C4-2B (cell line): ENCODE data around the gene MAGI2.

ENCODE experiments used
- ZFX ChIP-seq: fragments of 450-650 bp; IDR thresholded peaks from 2 replicates; pipeline ENCODE4 v1.6.1; 2017
- TF ChIP-seq, protein P1 (sequence below): fragments of 450-650 bp; conservative IDR thresholded peaks from 2 replicates; pipeline ENCODE4 v1.5.1; 2017; ENCODE audit warnings: mild to moderate bottlenecking

DNA sequence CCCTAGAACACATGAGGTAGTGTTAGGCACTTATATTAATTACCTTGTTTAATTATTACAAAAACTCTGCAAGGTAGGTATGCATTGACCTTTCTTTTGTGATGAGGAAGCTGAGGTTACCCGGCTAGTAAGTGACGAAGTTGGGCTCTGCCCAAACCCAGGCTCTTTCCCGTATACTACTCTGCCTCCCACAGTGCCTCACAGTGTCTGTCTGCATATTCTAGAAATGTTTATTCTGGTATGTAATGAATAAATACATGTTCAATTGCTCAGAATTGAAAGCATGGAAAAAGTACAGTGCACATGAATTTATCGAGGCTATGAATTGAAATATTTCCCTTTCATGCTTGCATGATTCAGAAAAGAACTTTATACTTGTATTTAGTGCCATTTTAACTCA, 1350.0 kb downstream of the MAGI2 start:
- TF ChIP-seq, protein P1, sequence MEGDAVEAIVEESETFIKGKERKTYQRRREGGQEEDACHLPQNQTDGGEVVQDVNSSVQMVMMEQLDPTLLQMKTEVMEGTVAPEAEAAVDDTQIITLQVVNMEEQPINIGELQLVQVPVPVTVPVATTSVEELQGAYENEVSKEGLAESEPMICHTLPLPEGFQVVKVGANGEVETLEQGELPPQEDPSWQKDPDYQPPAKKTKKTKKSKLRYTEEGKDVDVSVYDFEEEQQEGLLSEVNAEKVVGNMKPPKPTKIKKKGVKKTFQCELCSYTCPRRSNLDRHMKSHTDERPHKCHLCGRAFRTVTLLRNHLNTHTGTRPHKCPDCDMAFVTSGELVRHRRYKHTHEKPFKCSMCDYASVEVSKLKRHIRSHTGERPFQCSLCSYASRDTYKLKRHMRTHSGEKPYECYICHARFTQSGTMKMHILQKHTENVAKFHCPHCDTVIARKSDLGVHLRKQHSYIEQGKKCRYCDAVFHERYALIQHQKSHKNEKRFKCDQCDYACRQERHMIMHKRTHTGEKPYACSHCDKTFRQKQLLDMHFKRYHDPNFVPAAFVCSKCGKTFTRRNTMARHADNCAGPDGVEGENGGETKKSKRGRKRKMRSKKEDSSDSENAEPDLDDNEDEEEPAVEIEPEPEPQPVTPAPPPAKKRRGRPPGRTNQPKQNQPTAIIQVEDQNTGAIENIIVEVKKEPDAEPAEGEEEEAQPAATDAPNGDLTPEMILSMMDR = no peak
- TF ChIP-seq ZFX = no peak
